Urinary bladder (tissue), 4 donors: ENCODE results near the gene ATXN2L. TPM values are rescaled to one million over a fixed set of nuclear protein-coding genes. Genes with fewer than 3 reads are reported as not detected.
"Not testable (repeated sequence)": the region's sequence is repeated elsewhere in the genome, so short reads cannot be mapped to it uniquely, and the experiment has no call there.

Experiments used
- DNase-seq: peaks from one replicate; pipeline ENCODE4 v3.0.0-alpha.2; 2015; ENCODE audit errors: extremely low spot score
- H3K27ac ChIP-seq: one replicate; pipeline ENCODE4 v1.5.1; 2013; ENCODE audit warnings: low read depth, mild to moderate bottlenecking, moderate library complexity
- H3K36me3 ChIP-seq: one replicate; pipeline ENCODE4 v1.6.1; 2013; ENCODE audit warnings: mild to moderate bottlenecking, moderate library complexity; ENCODE audit not compliant: insufficient read depth
- H3K4me1 ChIP-seq: one replicate; pipeline ENCODE4 v1.6.1; 2013; ENCODE audit warnings: mild to moderate bottlenecking, moderate library complexity; ENCODE audit not compliant: insufficient read depth
- H3K4me3 ChIP-seq: one replicate; pipeline ENCODE4 v1.5.1; 2013; ENCODE audit warnings: low read depth, low read length
- WGBS: extraction: QIAGEN DNeasy Blood & Tissue Kit; methylation state at CpG from one replicate; pipeline ENCODE4 v1.1.7; 2013; 5-methylcytosine and 5-hydroxymethylcytosine counted together
- polyA plus RNA-seq: library from polyadenylated mRNA; stranded (reverse); fragments of 200-250 nt; gene quantifications from one replicate; pipeline ENCODE4 v1.2.3, GENCODE V29; 2013
- small RNA-seq: library from RNA; depleted of rRNA; stranded (forward); fragments of <200 nt; gene quantifications from one replicate; pipeline ENCODE3, GENCODE V24; 2014
- total RNA-seq: library from RNA; depleted of rRNA; stranded (reverse); fragments of >200 nt; gene quantifications from one replicate; pipeline ENCODE4 v1.2.3, GENCODE V29; 2014
- donor health status: healthy with polysubstance abuse.
- donor health status: healthy.

ATXN2L gene
- total and polyA plus RNA-seq, 2 donors = 35.9 to 69.8 TPM

- H3K27ac ChIP-seq = no peak overlapping the region
- no peak overlapping the region for H3K4me3 ChIP-seq
- no peak for DNase-seq
- peaks cover 2% of the 10 kb centered on the region for H3K4me1 ChIP-seq
- 79% methylated on average over 4 of the region's 4 CpGs for WGBS
- H3K36me3 ChIP-seq = no peaks in the 10 kb centered on the region
These were observed 58.2 kb downstream of the ATXN2L start for GRCh38 chr16:28880955-28881354.

DNA sequence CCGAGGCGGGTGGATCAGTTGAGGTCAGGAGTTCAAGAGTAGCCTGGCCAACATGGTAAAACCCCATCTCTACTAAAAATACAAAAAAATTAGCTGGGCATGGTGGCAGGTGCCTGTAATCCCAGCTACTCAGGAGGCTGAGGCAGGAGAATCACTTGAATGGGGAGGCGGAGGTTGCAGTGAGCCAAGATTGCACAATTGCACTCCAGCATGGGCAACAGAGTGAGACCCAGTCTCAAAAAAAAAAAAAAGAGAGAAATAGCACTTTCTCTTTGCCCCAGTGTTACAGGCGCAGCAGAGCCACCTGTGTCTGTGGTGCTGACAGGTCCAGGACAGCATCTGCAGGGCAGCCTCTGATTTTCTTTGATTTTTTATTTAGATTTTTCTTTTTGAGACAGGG lies 58.8 kb downstream of the ATXN2L start:
- H3K4me3 ChIP-seq, DNase-seq, H3K36me3 ChIP-seq, H3K27ac ChIP-seq, H3K4me1 ChIP-seq: not testable (repeated sequence)
- WGBS = 86% methylated on average over 4 of the region's 4 CpGs

DNA sequence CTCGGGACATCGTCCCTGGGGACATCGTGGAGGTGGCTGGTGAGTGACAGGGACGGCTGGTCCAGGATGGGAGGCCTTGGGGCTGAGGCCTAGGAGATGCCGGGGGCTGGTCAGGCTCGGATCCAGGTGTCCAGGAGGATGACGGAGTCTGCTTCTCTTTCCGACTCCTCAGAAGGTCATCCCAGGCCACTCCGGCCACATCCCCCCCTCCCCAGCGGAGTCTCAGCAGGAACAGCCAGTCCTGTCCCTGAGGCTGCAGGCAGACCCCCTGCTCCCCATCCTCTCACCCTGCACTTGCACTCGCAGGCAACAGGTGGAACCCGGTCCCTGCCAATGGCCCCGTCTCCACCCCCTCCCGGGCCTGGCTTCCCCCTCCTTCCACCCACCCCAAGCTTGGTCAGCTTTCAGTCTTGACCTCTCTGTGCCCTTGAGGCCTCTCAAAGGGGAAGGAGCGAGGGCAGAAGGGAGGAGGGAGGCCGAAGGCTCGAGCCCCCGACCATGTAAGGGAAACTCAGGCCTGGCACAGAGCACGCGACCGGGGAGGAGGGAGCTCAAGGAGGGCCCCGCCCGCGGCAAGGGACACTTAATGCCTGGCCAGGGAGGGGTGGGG lies 59.9 kb downstream of the ATXN2L start:
- H3K36me3 ChIP-seq = no peaks in the 10 kb centered on the region
- no peak for DNase-seq
- H3K4me1 ChIP-seq = peaks cover 2% of the 10 kb centered on the region
- H3K4me3 ChIP-seq = no peak overlapping the region
- H3K27ac ChIP-seq = no peak overlapping the region
- 34% methylated on average over 24 of the region's 24 CpGs for WGBS

DNA sequence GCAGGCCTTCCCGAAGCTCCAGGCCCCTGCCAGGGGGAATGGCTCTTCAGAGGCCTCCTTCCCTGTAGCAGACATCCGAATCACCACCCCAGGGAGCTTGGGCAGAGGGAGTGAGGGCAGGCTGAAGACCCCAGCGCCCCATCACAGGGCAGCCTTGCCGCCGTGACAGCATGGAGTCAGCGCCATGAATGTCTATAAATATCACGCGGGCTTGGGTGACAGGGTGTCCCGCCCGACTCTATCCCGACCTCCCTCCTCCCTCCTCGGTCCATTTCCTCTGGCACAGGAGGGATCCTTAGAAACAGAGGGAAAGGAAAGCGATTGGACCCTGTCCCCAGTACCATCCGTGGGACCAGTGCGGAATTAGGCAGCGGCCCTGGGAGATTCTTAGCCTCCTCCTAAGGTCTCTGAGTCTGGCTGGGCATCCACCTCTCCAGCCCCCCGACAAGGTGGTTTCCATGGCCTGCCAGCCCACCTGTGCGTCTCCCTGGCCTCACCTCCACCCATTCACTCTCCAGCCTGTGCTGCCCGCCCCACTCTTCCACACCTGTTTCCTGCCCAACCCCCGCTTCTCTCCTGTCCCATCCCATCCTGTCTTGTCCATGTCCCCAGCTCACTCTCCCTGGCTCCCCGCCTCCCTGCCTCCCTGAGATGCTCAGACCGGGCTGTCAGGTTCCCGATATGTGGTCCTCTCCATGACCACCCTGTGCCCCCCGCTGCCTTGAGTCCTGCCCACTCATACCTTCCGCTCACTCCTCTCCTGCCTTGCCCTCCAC lies 60.6 kb downstream of the ATXN2L start:
- Histone ChIP-seq H3K27ac (no peak overlapping the region), H3K4me1 (peaks cover 2% of the 10 kb centered on the region), H3K36me3 (no peaks in the 10 kb centered on the region), H3K4me3 (no peak overlapping the region)
- 54% methylated on average over 25 of the region's 25 CpGs for WGBS
- DNase-seq = no peak

DNA sequence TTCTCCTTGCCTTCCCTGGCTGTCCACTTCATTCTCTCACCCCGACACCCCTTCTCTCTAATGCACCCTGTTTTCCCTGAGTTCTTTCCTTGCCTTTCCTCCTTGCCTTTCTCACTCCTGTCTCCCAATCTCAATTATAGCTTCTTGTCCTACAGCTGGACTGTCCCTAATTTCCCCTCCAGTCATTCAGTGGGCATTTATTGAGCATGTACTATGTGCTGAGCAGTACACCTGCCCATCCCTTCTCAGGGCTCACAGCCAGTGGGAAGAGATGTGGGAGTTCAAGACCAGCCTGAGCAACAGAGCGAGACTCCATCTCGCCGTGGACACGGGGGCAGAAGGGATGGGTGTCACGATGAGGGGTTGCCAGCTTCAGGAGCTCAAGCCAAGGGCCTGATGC lies 61.2 kb downstream of the ATXN2L start:
- 93% methylated on average over 6 of the region's 6 CpGs for WGBS
- peaks cover 2% of the 10 kb centered on the region for H3K4me1 ChIP-seq
- DNase-seq = no peak
- no peaks in the 10 kb centered on the region for H3K36me3 ChIP-seq
- H3K4me3 ChIP-seq = no peak overlapping the region
- no peak overlapping the region for H3K27ac ChIP-seq

Small RNA genes lying within 50 kb of the gene (small RNA-seq; reads per million reads assigned to genes)
- gene RF00416 = not detected

Other genes with a start within 250 kb of the ATXN2L start
- gene SULT1A2, start 225.9 kb upstream of the ATXN2L start, total RNA-seq = 0.21 TPM
- 1.3 TPM for gene SULT1A2, start 225.9 kb upstream of the ATXN2L start, polyA plus RNA-seq
- 8.2 TPM for gene SULT1A1, start 213.0 kb upstream of the ATXN2L start, total RNA-seq
- 15.6 TPM for gene SULT1A1, start 213.0 kb upstream of the ATXN2L start, polyA plus RNA-seq
- 2.0 TPM for gene NPIPB8, start 184.9 kb upstream of the ATXN2L start, total RNA-seq
- gene NPIPB8, start 184.9 kb upstream of the ATXN2L start, polyA plus RNA-seq = not detected
- gene EIF3C, start 111.5 kb upstream of the ATXN2L start, total RNA-seq = 82.3 TPM
- gene EIF3C, start 111.5 kb upstream of the ATXN2L start, polyA plus RNA-seq = 323 TPM
- gene NPIPB9, start 71.2 kb upstream of the ATXN2L start, total RNA-seq = 9.3 TPM
- 0.35 TPM for gene NPIPB9, start 71.2 kb upstream of the ATXN2L start, polyA plus RNA-seq
- gene TUFM, start 23.3 kb downstream of the ATXN2L start, total RNA-seq = 44.4 TPM
- gene TUFM, start 23.3 kb downstream of the ATXN2L start, polyA plus RNA-seq = 148 TPM
- gene SH2B1, start 40.8 kb downstream of the ATXN2L start, total RNA-seq = 7.5 TPM
- gene SH2B1, start 40.8 kb downstream of the ATXN2L start, polyA plus RNA-seq = 52.8 TPM
- 2.9 TPM for gene ATP2A1, start 55.5 kb downstream of the ATXN2L start, total RNA-seq
- 0.42 TPM for gene ATP2A1, start 55.5 kb downstream of the ATXN2L start, polyA plus RNA-seq
- 17.0 TPM for gene RABEP2, start 102.2 kb downstream of the ATXN2L start, total RNA-seq
- gene RABEP2, start 102.2 kb downstream of the ATXN2L start, polyA plus RNA-seq = 23.4 TPM
- gene CD19, start 109.0 kb downstream of the ATXN2L start, total RNA-seq = 0.16 TPM
- gene CD19, start 109.0 kb downstream of the ATXN2L start, polyA plus RNA-seq = 0.70 TPM
- gene NFATC2IP, start 127.9 kb downstream of the ATXN2L start, total RNA-seq = 22.2 TPM
- 25.2 TPM for gene NFATC2IP, start 127.9 kb downstream of the ATXN2L start, polyA plus RNA-seq
- 16.1 TPM for gene SPNS1, start 151.8 kb downstream of the ATXN2L start, total RNA-seq
- 37.1 TPM for gene SPNS1, start 151.8 kb downstream of the ATXN2L start, polyA plus RNA-seq
- 1.0 TPM for gene LAT, start 162.1 kb downstream of the ATXN2L start, total RNA-seq
- gene LAT, start 162.1 kb downstream of the ATXN2L start, polyA plus RNA-seq = 9.9 TPM